ENCODE results near the gene IL6ST.
"Not testable (repeated sequence)": the region's sequence is repeated elsewhere in the genome, so short reads cannot be mapped to it uniquely, and the experiment has no call there.

IL6ST gene

GRCh38 chr5:55965525-55965924 lies 29.2 kb downstream of the IL6ST start:
- DNase-seq (ENCODE audit: low spot score) = no peak

DNA sequence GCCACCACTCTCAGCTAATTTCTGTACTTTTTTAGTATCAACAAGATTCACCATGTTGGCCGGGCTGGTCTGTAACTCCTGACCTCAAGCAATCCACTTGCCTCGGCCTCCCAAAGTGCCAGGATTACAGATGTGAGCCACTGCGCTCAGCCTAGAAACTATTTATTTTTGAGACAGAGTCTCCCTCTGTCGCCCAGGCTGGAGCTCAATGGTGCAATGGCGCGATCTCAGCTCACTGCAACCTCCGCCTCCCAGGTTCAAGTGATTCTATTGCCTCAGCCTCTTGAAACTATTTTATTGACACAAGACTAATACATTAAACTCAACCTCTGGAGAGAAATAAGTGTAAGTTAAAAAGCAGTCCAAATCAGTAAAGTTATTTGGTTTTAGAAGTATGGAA lies 34.0 kb downstream of the IL6ST start:
- DNase-seq (ENCODE audit: low spot score) = no peak

- no peak for DNase-seq (ENCODE audit: low spot score)
Observed at GRCh38 chr5:55959208-55959607, 35.6 kb downstream of the IL6ST start.

DNA sequence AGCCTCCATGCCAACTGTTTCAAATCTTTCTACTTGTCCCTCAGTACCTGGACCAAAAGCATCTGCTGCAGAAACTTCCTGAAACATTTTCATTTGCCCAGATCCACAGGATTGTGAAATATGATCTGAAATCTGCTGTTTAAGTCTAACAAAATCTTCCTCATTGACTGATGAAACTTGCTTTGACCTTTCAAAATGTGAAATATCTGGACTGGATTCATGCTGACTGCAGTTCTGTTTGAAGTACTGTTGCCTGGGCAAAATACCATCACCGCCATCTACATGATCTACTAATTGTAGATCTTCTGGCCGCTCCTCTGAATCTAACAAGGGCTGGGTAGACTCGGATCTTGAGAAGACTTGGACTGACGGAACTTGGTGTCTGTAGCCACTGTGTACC lies 53.6 kb downstream of the IL6ST start:
- DNase-seq (ENCODE audit: low spot score) = not testable (repeated sequence)

GRCh38 chr5:55937598-55937997 lies 57.2 kb downstream of the IL6ST start:
- not testable (repeated sequence) for DNase-seq (ENCODE audit: low spot score)

- peak; percentile 78 for DNase-seq (ENCODE audit: low spot score)
Observed at GRCh38 chr5:55936100-55936693, 58.6 kb downstream of the IL6ST start.

DNA sequence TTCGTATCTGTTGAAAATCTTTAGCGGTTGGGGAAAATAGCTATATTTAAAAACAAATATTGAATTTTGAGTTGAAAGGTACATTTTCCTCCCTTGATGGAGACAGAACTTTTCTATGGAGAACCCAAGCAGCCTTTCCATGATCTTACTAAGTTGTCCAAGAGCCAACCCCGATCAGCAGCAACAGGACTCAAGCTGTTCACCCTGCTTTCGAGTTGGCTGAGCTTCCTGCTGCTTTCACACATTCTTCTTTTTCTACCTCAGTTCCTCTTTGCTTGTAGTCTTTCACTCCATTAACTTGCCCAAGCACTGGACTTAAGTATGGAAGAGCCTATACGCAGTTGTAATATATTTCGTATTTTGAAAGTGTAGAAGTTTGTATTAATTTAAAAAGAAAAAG lies 59.4 kb downstream of the IL6ST start:
- DNase-seq (ENCODE audit: low spot score) = no peak

GRCh38 chr5:55934720-55935119 lies 60.0 kb downstream of the IL6ST start:
- DNase-seq (ENCODE audit: low spot score) = no peak

GRCh38 chr5:55934115-55934613 lies 60.6 kb downstream of the IL6ST start:
- no peak for DNase-seq (ENCODE audit: low spot score)

- DNase-seq (ENCODE audit: low spot score) = no peak
Observed at GRCh38 chr5:55933377-55934114, 61.2 kb downstream of the IL6ST start.

DNA sequence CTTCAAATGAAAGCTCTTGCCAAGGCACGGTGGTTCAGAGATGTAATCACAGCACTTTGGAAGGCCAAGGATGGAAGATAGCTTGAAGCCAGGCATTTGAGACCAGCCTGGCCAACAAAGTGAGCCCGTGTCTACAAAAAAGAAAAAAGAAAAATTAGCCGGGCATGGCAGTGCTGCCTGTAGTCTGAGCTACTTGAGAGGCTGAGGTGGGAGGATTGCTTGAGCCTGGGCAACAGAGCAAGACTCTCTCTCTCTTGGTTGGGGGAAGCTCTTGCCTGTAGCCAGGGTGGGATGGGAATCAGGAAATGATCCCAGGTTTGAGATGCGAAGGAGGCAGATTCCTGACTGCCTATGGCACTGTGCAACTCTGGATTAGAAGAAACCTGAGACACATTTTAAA lies 62.1 kb downstream of the IL6ST start:
- no peak for DNase-seq (ENCODE audit: low spot score)

GRCh38 chr5:55929020-55929799 lies 65.6 kb downstream of the IL6ST start:
- DNase-seq (ENCODE audit: low spot score) = no peak

- no peak for DNase-seq (ENCODE audit: low spot score)
Observed at GRCh38 chr5:55927861-55928655, 66.7 kb downstream of the IL6ST start.

GRCh38 chr5:55926476-55926875 lies 68.3 kb downstream of the IL6ST start:
- no peak for DNase-seq (ENCODE audit: low spot score)

- no peak for DNase-seq (ENCODE audit: low spot score)
Observed at GRCh38 chr5:55925712-55926111, 69.1 kb downstream of the IL6ST start.

DNA sequence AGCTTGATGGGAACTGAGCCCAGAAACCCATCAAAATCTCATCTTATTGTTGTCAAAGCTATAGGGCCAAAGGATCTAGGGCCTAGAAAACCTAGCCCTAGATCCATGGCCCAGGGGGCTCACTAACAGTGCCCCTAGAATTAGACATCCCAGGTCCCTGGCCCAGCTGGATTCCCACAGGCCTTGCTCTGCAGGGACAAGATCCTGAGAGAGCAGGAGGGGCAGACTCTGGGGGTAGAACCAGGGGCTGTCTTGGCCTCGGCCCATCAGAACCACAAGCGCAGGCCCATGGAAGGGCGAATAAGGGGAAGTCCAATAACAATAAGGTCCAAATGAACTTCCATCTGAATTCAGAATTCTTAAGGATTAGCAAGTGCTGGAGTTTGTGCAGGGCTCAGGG lies 69.6 kb downstream of the IL6ST start:
- no peak for DNase-seq (ENCODE audit: low spot score)

- DNase-seq (ENCODE audit: low spot score) = no peak
Observed at GRCh38 chr5:55924744-55925143, 70.0 kb downstream of the IL6ST start.

DNA sequence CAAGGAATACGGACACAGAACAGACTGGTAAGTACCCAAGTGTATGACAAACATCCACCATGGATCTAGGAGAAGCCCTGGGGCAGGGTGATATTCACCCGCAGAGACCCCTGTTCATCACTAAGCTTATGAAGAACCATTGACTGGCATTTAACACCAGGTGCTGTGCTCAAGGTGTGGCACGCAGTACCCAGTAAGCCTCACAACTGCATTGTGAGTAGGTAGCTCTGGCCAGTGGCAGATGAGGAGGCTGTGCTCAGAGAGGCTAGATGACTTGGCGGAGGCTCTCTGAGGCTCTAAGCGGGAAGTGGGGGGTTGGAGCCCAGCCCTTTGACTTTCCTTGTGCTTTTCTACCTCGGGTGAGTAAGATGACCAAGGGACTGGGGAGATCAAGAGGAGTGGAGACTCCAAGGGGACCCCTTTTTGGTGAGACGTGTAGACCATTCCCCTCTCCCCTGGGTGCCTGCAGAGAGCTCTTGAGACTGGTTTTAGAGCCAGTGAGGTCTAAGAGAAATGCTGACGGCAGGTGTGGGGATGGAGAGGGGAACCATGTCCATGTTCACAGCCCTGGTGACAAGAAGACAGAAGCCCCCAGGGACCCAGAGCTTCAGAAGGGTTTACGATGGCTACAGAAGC lies 70.8 kb downstream of the IL6ST start:
- DNase-seq (ENCODE audit: low spot score) = peak; percentile 6

- peak; percentile 58 for DNase-seq (ENCODE audit: low spot score)
Observed at GRCh38 chr5:55923177-55923771, 71.5 kb downstream of the IL6ST start.

GRCh38 chr5:55921617-55922016 lies 73.1 kb downstream of the IL6ST start:
- DNase-seq (ENCODE audit: low spot score) = no peak

DNA sequence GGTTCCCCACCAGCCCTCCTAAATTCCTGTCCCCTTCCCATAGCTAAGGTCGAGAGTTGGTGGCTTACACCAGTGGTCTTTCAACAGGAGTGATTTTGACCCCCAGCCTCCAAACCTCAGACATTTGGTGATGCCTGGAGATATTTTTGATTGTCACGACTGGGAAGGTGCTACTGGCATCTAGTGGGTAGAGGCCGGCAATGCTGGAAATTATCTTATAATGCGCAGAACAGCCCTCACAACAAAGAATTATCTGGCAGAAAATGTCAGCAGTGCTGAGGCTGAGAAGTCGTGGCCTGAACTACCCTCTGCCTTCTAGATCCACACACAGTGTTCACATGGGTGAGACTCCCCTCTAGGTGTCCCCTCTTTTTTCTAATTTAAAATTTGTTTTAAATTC lies 74.0 kb downstream of the IL6ST start:
- peak; percentile 11 for DNase-seq (ENCODE audit: low spot score)
